Measurements from ENCODE around the gene EDARADD. TPM values are rescaled to one million over a fixed set of nuclear protein-coding genes. Genes with fewer than 3 reads are reported as not detected.

Gene EDARADD
- total RNA-seq, 2 experiments from 2014 or later, result not detected

DNA sequence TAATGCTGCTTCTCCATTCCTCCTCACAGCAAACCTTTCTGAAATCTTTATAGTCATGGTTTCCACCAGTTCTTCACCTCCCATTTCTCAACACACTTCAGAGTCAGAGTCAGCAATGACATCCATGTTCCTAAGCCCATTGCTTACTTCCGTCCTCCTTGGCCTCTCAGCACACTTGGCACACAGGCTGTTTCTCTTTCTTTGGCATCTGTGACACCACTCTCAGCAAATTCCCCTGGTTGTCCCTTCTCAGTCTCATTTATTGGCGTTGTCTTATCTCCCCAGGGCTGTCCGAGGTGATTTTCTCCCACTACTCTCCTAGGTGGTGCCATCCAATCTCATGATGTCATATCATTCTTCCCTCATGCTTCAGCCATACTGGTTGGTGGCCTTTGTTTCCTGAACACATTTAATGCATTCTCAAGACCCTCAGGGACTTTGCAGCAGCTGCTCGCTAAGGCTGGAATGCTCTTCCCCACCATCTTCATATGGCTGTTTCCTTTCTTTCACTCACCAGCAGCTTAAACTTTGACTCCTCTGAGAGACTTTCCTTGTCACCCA, 126.4 kb downstream of the EDARADD start:
- no peak overlapping the region for H3K4me2 ChIP-seq (ENCODE audit: low read length)
- POLR2A ChIA-PET, result no interaction called here
- H3K9me2 ChIP-seq (ENCODE audit: insufficient read depth, low read length), result no peaks in the 10 kb centered on the region
- no peaks in the 10 kb centered on the region for H4K20me1 ChIP-seq (ENCODE audit: insufficient read depth, low read length)
- CTCF ChIA-PET (ENCODE audit: unreplicated experiment), result no interaction called here
- no peak for DNase-seq (ENCODE audit: low spot score)
- H3K79me2 ChIP-seq (ENCODE audit: insufficient read depth, low read depth, low read length), result no peaks in the 10 kb centered on the region
- BruUV-seq (replicated peaks), result no TSS peak
- H3K36me3 ChIP-seq (ENCODE audit: insufficient read depth, low read length), result no peaks in the 10 kb centered on the region
- H3K4me3 ChIP-seq (ENCODE audit: low read depth, low read length, poor library complexity, severe bottlenecking), result no peak overlapping the region
- intact Hi-C loops (cut with micrococcal nuclease; ENCODE audit: unreplicated experiment), result no loop called here
- H3K27ac ChIP-seq (ENCODE audit: low read depth, low read length, poor library complexity, severe bottlenecking), result no peak overlapping the region
- peaks cover 11% of the 10 kb centered on the region for H3K4me1 ChIP-seq (ENCODE audit: insufficient read depth, low read length, poor library complexity, severe bottlenecking)
- H2AFZ ChIP-seq (ENCODE audit: low read length), result no peak overlapping the region
- no peaks in the 10 kb centered on the region for H3K9me3 ChIP-seq (ENCODE audit: low read length)
- TF ChIP-seq, protein P1, sequence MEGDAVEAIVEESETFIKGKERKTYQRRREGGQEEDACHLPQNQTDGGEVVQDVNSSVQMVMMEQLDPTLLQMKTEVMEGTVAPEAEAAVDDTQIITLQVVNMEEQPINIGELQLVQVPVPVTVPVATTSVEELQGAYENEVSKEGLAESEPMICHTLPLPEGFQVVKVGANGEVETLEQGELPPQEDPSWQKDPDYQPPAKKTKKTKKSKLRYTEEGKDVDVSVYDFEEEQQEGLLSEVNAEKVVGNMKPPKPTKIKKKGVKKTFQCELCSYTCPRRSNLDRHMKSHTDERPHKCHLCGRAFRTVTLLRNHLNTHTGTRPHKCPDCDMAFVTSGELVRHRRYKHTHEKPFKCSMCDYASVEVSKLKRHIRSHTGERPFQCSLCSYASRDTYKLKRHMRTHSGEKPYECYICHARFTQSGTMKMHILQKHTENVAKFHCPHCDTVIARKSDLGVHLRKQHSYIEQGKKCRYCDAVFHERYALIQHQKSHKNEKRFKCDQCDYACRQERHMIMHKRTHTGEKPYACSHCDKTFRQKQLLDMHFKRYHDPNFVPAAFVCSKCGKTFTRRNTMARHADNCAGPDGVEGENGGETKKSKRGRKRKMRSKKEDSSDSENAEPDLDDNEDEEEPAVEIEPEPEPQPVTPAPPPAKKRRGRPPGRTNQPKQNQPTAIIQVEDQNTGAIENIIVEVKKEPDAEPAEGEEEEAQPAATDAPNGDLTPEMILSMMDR (conservative IDR thresholded peaks at IDR 0.05; ENCODE audit: low read length), result no peak
- no peak for TF ChIP-seq EZH2phosphoT487 (IDR thresholded peaks at IDR 0.05; ENCODE audit: borderline replicate concordance, low read depth, low read length)

DNA sequence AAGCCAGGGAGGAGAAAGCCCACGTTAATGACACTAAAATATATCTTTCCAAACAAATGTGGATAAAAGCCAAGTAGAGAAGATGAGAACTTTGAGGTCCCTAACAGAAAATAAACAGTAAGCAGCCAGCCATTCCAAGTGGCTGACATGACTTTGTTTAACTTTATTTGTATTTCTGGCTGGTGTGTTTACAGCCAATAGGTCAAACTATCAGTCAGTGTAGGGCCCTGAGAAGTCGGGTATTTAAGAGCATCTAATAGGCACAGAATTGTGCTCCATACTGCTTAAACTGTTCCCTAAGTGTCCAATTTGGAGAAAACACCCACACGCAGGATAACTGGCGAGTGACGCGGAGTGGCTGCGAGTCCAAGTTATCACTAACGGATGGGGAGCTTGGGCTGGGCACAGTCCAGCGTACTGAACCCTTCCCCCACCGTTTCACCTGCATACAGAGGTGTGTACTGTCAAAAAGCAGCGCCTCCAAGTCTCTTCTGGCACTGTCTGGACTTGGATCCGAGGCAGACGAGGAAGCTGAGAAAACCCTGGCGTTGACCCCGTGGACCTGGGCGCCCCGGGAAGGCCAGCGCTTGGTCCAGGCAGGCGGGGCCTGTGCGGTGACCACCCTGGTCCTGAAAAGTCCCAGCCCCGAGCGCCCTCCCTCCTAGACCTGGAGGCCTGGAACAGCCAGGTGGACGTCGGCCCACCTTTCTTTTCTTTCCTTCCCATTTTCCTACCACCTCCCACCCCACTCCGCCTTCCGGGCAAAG, 129.0 kb downstream of the EDARADD start:
- Histone ChIP-seq H3K79me2 (ENCODE audit: insufficient read depth, low read depth, low read length) (no peaks in the 10 kb centered on the region), H3K9me3 (ENCODE audit: low read length) (no peaks in the 10 kb centered on the region), H3K4me1 (ENCODE audit: insufficient read depth, low read length, poor library complexity, severe bottlenecking) (peaks cover 11% of the 10 kb centered on the region), H3K4me3 (ENCODE audit: low read depth, low read length, poor library complexity, severe bottlenecking) (no peak overlapping the region), H4K20me1 (ENCODE audit: insufficient read depth, low read length) (no peaks in the 10 kb centered on the region), H3K4me2 (ENCODE audit: low read length) (no peak overlapping the region), H3K36me3 (ENCODE audit: insufficient read depth, low read length) (no peaks in the 10 kb centered on the region), H3K9me2 (ENCODE audit: insufficient read depth, low read length) (no peaks in the 10 kb centered on the region), H3K27ac (ENCODE audit: low read depth, low read length, poor library complexity, severe bottlenecking) (no peak overlapping the region), H2AFZ (ENCODE audit: low read length) (no peak overlapping the region)
- ChIA-PET POLR2A (interaction anchor here (0.6 kb wide), 1 partner anchor 132 kb away, joined by 3 read pairs; no protein-coding TSS in a partner anchor), CTCF (ENCODE audit: unreplicated experiment) (no interaction called here)
- intact Hi-C loops (cut with micrococcal nuclease; ENCODE audit: unreplicated experiment), result no loop called here
- BruUV-seq (replicated peaks), result no TSS peak
- DNase-seq (ENCODE audit: low spot score), result no peak
- no peak for TF ChIP-seq EZH2phosphoT487 (IDR thresholded peaks at IDR 0.05; ENCODE audit: borderline replicate concordance, low read depth, low read length)
- TF ChIP-seq, protein P1 (conservative IDR thresholded peaks at IDR 0.05; ENCODE audit: low read length), result no peak

DNA sequence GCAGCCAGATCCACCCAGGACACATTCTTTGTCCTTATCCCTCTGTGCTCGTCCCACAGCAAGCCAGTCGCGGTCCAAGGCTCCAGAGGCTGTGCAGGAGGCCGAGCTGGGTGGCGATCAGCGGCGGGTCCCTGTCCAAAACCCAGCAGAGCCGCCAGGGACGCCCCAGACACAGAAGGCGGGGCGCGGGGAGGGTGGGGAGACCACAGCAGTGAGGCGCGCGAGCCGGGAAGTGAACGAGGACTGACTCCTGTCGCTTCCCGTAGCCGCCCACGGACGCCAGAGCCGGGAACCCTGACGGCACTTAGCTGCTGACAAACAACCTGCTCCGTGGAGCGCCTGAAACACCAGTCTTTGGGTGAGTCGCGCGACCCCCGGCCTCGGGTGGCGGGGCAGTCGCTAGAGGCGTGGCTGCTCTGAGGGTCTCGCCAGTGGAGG, 129.6 kb downstream of the EDARADD start, which contains the start of gene LGALS8:
Gene LGALS8 (plus strand): TSS at position 279 of the 438 bp plus-strand sequence. CDS start 2,089 bp downstream, outside the sequence.
- intact Hi-C loops (cut with micrococcal nuclease; ENCODE audit: unreplicated experiment), result no loop called here
- POLR2A ChIA-PET, result no interaction called here
- TF ChIP-seq, protein P1 (conservative IDR thresholded peaks at IDR 0.05; ENCODE audit: low read length), result no peak
- TF ChIP-seq EZH2phosphoT487 (IDR thresholded peaks at IDR 0.05; ENCODE audit: borderline replicate concordance, low read depth, low read length), result no peak

More for the DNA sequence above, 129.6 kb downstream of the EDARADD start, which contains the start of gene LGALS8:
- Histone ChIP-seq H3K79me2 (ENCODE audit: insufficient read depth, low read depth, low read length) (no peaks in the 10 kb centered on the region), H3K9me3 (ENCODE audit: low read length) (no peaks in the 10 kb centered on the region), H2AFZ (ENCODE audit: low read length) (peak within 1 kb of the TSS; percentile 66; the same call in 1 of the 2 replicates), H3K36me3 (ENCODE audit: insufficient read depth, low read length) (no peaks in the 10 kb centered on the region), H3K9me2 (ENCODE audit: insufficient read depth, low read length) (no peaks in the 10 kb centered on the region), H3K4me1 (ENCODE audit: insufficient read depth, low read length, poor library complexity, severe bottlenecking) (peaks cover 11% of the 10 kb centered on the region), H3K27ac (ENCODE audit: low read depth, low read length, poor library complexity, severe bottlenecking) (no peak within 1 kb of the TSS), H4K20me1 (ENCODE audit: insufficient read depth, low read length) (no peaks in the 10 kb centered on the region), H3K4me2 (ENCODE audit: low read length) (peak within 1 kb of the TSS; percentile 68), H3K4me3 (ENCODE audit: low read depth, low read length, poor library complexity, severe bottlenecking) (peak within 1 kb of the TSS; percentile 61)
- no TSS peak for BruUV-seq (replicated peaks)
- CTCF ChIA-PET (ENCODE audit: unreplicated experiment), result no interaction called here
- DNase-seq (ENCODE audit: low spot score), result no peak
